Measurements from ENCODE around the gene BEST2.
"Not testable (repeated sequence)": the region's sequence is repeated elsewhere in the genome, so short reads cannot be mapped to it uniquely, and the experiment has no call there.

Gene BEST2

GRCh38 chr19:12751635-12752034 lies at the start of gene BEST2:
Gene BEST2, plus strand, starts transcription at chr19:12751791. Its CDS starts 802 bp downstream, at chr19:12752593.
- in situ Hi-C loops (cut with HindIII; ENCODE audit: low sequenced_read_pairs) = loop anchor here (5.0 kb wide), 1 partner anchor 49 kb away; no protein-coding TSS in a partner anchor

- in situ Hi-C loops (cut with HindIII; ENCODE audit: low sequenced_read_pairs) = loop anchor here (5.0 to 10.0 kb wide), 2 partner anchors 49 to 102 kb away; partner anchors contain the start of genes BEST2, PRDX2, RNASEH2A and THSD8
Observed at GRCh38 chr19:12703046-12703445, 48.5 kb upstream of the BEST2 start.

GRCh38 chr19:12705169-12705568 lies 46.4 kb upstream of the BEST2 start:
- in situ Hi-C loops (cut with HindIII; ENCODE audit: low sequenced_read_pairs) = loop anchor here (10.0 kb wide), 1 partner anchor 100 kb away; the partner anchor contains the start of genes PRDX2, RNASEH2A and THSD8

- in situ Hi-C loops (cut with HindIII; ENCODE audit: low sequenced_read_pairs) = loop anchor here (10.0 kb wide), 1 partner anchor 99 kb away; the partner anchor contains the start of genes PRDX2, RNASEH2A and THSD8
Observed at GRCh38 chr19:12705654-12706331, 45.8 kb upstream of the BEST2 start.

- in situ Hi-C loops (cut with HindIII; ENCODE audit: low sequenced_read_pairs) = loop anchor here (10.0 kb wide), 1 partner anchor 98 kb away; the partner anchor contains the start of genes PRDX2, RNASEH2A and THSD8
Observed at GRCh38 chr19:12706332-12706718, 45.3 kb upstream of the BEST2 start.

- in situ Hi-C loops (cut with HindIII; ENCODE audit: low sequenced_read_pairs) = loop anchor here (10.0 kb wide), 1 partner anchor 96 kb away; the partner anchor contains the start of genes PRDX2, RNASEH2A and THSD8
Observed at GRCh38 chr19:12708641-12709040, 43.0 kb upstream of the BEST2 start.

- in situ Hi-C loops (cut with HindIII; ENCODE audit: low sequenced_read_pairs) = no loop called here
Observed at GRCh38 chr19:12711187-12711586, 40.4 kb upstream of the BEST2 start.

- in situ Hi-C loops (cut with HindIII; ENCODE audit: low sequenced_read_pairs) = not testable (repeated sequence)
Observed at GRCh38 chr19:12712077-12712476, 39.5 kb upstream of the BEST2 start.

GRCh38 chr19:12713304-12713703 lies 38.3 kb upstream of the BEST2 start:
- in situ Hi-C loops (cut with HindIII; ENCODE audit: low sequenced_read_pairs) = not testable (repeated sequence)

GRCh38 chr19:12715102-12715501 lies 36.5 kb upstream of the BEST2 start:
- in situ Hi-C loops (cut with HindIII; ENCODE audit: low sequenced_read_pairs) = no loop called here

- in situ Hi-C loops (cut with HindIII; ENCODE audit: low sequenced_read_pairs) = no loop called here
Observed at GRCh38 chr19:12715929-12716328, 35.7 kb upstream of the BEST2 start.

GRCh38 chr19:12720296-12720695 lies 31.3 kb upstream of the BEST2 start:
- in situ Hi-C loops (cut with HindIII; ENCODE audit: low sequenced_read_pairs) = no loop called here

GRCh38 chr19:12720851-12721655 lies 30.5 kb upstream of the BEST2 start:
- in situ Hi-C loops (cut with HindIII; ENCODE audit: low sequenced_read_pairs) = no loop called here

- in situ Hi-C loops (cut with HindIII; ENCODE audit: low sequenced_read_pairs) = no loop called here
Observed at GRCh38 chr19:12721656-12722565, 29.7 kb upstream of the BEST2 start.

- in situ Hi-C loops (cut with HindIII; ENCODE audit: low sequenced_read_pairs) = no loop called here
Observed at GRCh38 chr19:12722566-12723380, 28.8 kb upstream of the BEST2 start.

- in situ Hi-C loops (cut with HindIII; ENCODE audit: low sequenced_read_pairs) = no loop called here
Observed at GRCh38 chr19:12723381-12723640, 28.3 kb upstream of the BEST2 start.

GRCh38 chr19:12723641-12724426 lies 27.8 kb upstream of the BEST2 start, which contains the start of gene TNPO2:
Gene TNPO2, minus strand, starts transcription at chr19:12723932. Its CDS starts 2,955 bp downstream, at chr19:12720977.
- in situ Hi-C loops (cut with HindIII; ENCODE audit: low sequenced_read_pairs) = no loop called here

GRCh38 chr19:12725612-12726011 lies 26.0 kb upstream of the BEST2 start:
- in situ Hi-C loops (cut with HindIII; ENCODE audit: low sequenced_read_pairs) = not testable (repeated sequence)

GRCh38 chr19:12726988-12727316 lies 24.6 kb upstream of the BEST2 start:
- in situ Hi-C loops (cut with HindIII; ENCODE audit: low sequenced_read_pairs) = no loop called here

Data from endothelial cell of hepatic sinusoid (primary cell).